DOHH2 (cell line): ENCODE measurements around the gene PAXX.

ENCODE experiments used
- CTCF ChIP-seq: fragments of 200-600 bp; sonication (generic); IDR thresholded peaks from one replicate; pipeline ENCODE4 v1.5.1; 2014; ENCODE audit warnings: antibody characterized with exemption, mild to moderate bottlenecking, low read depth, low read length; ENCODE audit not compliant: poor library complexity, severe bottlenecking
- EZH2phosphoT487 ChIP-seq: fragments of 200-600 bp; sonication (generic); IDR thresholded peaks from 2 replicates; pipeline ENCODE4 v1.6.1; 2017; ENCODE audit warnings: borderline replicate concordance, mild to moderate bottlenecking, antibody characterized with exemption, low read length, moderate library complexity, mixed read lengths

- TF ChIP-seq EZH2phosphoT487 (no peak), CTCF (no peak)
Measured at GRCh38 chr9:137040568-137040967, 48.3 kb downstream of the PAXX start.
